Activated CD4-positive, alpha-beta memory T cell treated with anti-CD3 and anti-CD28 coated beads for 36 hours (primary cell): ENCODE measurements around the gene SPZ1. TPM values are rescaled to one million over a fixed set of nuclear protein-coding genes. Genes with fewer than 3 reads are reported as not detected.

Experiments used
- CTCF ChIA-PET: fragments of 350-600 bp; sonication (Branson Sonifier 250); formaldehyde crosslinking; loops from one replicate; lab custom pipeline; 2021; ENCODE audit warnings: antibody characterized with exemption, inconsistent platforms; lab: Charles Lee
- POLR2A ChIA-PET: fragments of 350-600 bp; sonication (Branson Sonifier 250); formaldehyde crosslinking; loops from one replicate; lab custom pipeline; 2021; ENCODE audit warnings: antibody characterized with exemption; lab: Charles Lee
- DNase-seq: peaks from one replicate; pipeline ENCODE4 v3.0.0-alpha.2; 2020
- H3K27ac Mint-ChIP-seq: one replicate; pipeline ENCODE4 v1.8.0; 2021; ENCODE audit warnings: mixed read lengths
- H3K27me3 Mint-ChIP-seq: one replicate; pipeline ENCODE4 v1.8.0; 2021; ENCODE audit warnings: mixed read lengths
- H3K36me3 Mint-ChIP-seq: one replicate; pipeline ENCODE4 v1.8.0; 2021; ENCODE audit warnings: mixed read lengths
- H3K4me1 Mint-ChIP-seq: one replicate; pipeline ENCODE4 v1.8.0; 2021; ENCODE audit warnings: low read depth, mixed read lengths
- H3K4me3 Mint-ChIP-seq: one replicate; pipeline ENCODE4 v1.8.0; 2021; ENCODE audit warnings: mild to moderate bottlenecking, mixed read lengths
- H3K9me3 Mint-ChIP-seq: one replicate; pipeline ENCODE4 v1.8.0; 2021; ENCODE audit warnings: mixed read lengths
- intact Hi-C: fragments of 100-400 bp; cut with micrococcal nuclease; formaldehyde crosslinking; loops from one replicate; pipeline ENCODE4 v1.15.1; 2023
- total RNA-seq, 2 experiments: library from RNA; stranded (reverse); gene quantifications; one replicate each; pipeline ENCODE4 v1.2.3, GENCODE V29; 2021

Gene SPZ1
- total RNA-seq, 2 experiments from 2014 or later = not detected

- H3K27me3 Mint-ChIP-seq = peaks cover 5% of the 10 kb centered on the region
- CTCF ChIA-PET = no interaction called here
- no peak overlapping the region for H3K27ac Mint-ChIP-seq
- no peak overlapping the region for H3K4me3 Mint-ChIP-seq
- POLR2A ChIA-PET = no interaction called here
- H3K4me1 Mint-ChIP-seq = no peaks in the 10 kb centered on the region
- H3K36me3 Mint-ChIP-seq = no peaks in the 10 kb centered on the region
- no peak for DNase-seq
- no peaks in the 10 kb centered on the region for H3K9me3 Mint-ChIP-seq
- intact Hi-C loops = no loop called here
Observed at GRCh38 chr5:80370390-80370789, 50.6 kb downstream of the SPZ1 start.

Other genes with a start within 250 kb of the SPZ1 start
- 10 to 100 TPM; 42.8 to 48.0 TPM for gene SERINC5, start 64.0 kb upstream of the SPZ1 start, total RNA-seq
- 10 to 100 TPM; 12.1 to 15.7 TPM for gene ZFYVE16, start 88.1 kb downstream of the SPZ1 start, total RNA-seq
- under 1 TPM; 0.24 to 0.27 TPM for gene FAM151B, start 168.1 kb downstream of the SPZ1 start, total RNA-seq